ENCODE data around the gene PLAC9.
A peak's percentile ranks its signal among the peaks of the same experiment; 100 is the strongest.

PLAC9 gene

DNA sequence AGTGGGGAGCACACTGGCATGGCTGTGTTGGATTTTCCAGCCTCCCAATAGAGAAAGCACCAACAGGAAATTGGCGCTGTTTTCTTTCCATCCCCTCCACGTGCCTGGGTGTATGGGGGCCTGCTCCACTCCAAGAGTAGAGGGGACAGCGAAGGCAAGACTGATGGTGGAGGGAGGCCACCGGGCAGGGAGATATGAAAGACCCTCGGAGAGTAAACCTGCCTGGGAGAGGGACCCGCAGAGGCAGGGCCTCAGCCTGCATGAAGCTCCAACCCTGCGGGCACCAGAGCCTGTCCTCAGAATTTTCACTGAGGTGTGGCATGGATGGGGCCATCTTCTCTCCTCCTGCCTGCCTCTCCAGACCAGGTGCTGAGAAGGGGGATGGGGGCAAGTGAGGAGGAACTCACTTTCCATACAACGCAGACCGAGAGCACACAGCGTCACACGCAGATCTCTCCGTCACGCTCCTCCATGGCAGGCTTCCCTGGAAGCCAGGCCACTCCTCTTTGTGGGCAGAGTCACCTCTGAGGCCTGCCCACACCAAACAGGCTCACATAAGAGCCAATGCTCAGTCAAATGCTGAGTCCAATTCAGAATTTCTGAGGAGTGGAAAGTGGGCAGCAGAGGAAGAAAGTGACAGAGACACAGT lies 54.0 kb downstream of the PLAC9 start:
- DNase-seq, result peak; percentile 47

DNA sequence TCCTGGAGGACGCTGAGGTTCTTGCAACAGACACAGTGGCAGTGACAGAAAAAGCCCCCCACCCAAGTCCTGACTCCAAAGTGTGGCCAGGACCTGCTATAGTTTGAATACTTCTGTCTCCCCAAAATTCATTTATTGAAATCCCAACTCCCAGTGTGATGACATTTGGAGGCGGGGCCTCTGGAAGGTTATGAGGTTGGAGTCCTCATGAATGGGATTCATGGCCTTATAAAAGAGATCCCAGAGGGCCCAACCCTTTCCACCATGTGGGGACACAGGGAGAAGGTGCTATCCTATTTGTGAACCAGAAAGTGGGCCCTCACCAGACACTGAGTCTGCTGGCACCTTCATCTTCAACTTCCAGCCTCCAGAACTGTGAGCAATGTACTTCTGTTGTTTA lies 54.5 kb downstream of the PLAC9 start:
- no peak for DNase-seq

DNA sequence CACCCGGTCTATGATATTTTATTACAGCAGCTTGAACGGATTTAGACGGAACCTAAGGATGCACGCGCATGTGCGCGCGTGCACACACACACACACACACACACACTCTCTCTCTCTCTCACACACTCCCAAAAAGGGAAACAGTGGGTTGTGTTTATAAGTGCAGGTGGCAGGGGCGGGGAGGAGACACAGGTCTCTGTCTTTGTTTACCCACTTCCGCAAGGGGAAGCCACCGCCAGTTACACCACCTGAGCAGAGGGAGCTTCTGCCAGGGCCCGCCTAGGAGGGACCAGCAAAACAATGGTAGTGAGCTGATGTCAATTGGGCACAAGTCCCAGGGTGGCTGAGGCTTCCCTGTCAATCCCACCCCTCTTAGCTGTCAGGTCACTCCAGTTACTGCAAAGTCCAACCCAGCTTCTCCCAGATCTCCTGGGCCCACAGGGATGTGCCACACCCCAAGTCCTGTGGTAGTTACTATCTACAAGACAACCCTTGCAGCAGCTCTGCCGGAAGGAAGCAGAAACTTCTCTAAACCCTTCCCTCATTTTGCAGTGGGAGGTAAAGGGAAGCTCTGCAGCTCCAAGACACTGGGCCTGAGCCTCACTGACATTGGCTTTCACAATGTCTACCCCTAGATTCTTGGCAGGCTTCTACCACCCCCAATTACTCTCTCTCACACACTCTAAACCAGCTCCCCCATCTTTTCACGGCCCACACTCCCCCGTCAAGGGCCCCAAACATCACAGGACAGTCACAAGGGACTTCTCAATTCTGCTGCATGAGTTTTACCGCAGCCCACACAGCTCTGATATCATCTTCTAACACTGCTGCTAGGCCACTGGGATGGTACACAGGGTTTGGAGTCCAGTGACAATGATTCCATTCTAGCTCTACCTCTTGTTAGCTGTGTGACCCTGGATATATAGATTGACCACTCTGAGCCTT lies 55.2 kb downstream of the PLAC9 start:
- peak; percentile 47 for DNase-seq

DNA sequence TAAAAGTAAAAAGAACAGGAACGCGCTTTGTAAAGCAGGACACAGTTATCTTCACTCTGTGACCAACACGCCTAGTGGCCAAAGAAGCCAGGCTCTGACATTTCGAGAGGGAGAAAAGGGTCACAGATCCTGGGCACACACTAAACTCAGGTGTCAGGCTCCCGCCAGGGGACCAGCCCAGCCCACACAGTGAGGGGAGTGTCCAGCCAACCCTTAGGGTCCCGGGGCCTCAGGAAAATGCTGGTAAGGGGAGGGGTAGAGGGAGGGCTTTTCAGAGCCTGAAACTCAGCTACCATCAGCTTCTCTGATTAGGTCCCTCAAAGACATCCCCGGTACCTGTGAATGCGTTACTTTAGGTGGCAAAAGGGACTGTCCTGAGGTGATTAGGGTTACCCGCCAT lies 56.2 kb downstream of the PLAC9 start:
- DNase-seq, result no peak

DNA sequence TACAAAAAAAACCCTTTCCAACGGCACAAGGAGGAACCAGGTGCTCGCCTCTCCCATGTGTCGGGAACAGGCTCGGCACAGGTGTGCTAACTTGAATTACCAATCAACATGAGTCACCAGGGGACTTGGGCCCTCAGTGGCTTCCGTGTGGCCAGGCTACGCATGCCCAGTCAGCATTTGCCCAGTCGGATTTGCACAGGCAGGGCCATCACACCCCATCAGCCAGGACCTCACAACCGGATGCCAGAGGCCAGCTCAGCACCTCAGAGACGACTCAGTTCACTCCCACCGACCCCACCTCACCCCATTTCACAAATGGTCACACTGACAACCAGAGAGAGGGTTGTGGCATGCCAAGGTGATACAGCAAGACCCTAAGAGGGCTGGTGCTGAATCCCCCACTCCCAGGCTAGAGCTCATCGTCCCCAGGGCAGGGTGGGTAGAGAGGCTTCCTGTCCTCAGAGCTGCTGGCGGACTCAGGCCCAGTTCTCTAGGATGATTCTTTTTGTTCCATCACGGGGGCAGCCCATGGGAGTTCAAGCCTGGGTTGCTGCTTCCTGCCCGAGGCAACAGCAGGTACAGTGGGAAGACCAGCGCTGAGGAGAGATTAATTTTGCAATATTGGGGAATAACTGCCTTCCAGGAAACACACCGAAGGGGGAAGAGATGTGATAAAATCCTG lies 59.2 kb downstream of the PLAC9 start:
- DNase-seq, result no peak

DNA sequence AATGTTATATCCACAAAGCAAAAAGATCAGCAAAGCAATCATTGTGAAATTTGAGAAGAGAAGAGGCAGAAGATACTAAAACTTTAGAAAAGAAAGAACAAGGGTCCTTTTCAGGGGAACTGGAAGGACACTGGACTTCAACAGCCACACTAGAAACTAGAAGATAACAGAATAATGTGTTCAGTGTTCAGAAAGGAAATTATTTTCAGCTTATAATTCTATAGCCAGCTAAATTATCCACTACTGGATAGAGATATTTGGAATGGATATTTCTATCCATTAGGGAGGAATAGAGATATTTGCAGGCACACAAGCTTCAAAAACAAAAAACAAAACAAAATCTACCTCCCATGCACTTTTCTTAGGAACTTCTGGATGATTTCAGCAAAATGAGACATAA lies 60.0 kb downstream of the PLAC9 start:
- no peak for DNase-seq

GRCh38 chr10:80194373-80195045 lies 62.0 kb downstream of the PLAC9 start:
- no peak for DNase-seq

Data from stimulated activated CD4-positive, alpha-beta T cell treated with anti-CD3 and anti-CD28 coated beads, Interleukin-4, amount 100 ng/mL, for 1 hour (primary cell).